H9 (cell line): ENCODE measurements around the gene SYNGAP1. TPM values are rescaled to one million over a fixed set of nuclear protein-coding genes. Genes with fewer than 3 reads are reported as not detected.

Experiments used
- DNase-seq: peaks from one replicate; pipeline ENCODE4 v3.0.0-alpha.2; 2017
- H2AFZ ChIP-seq: one replicate; pipeline ENCODE4 v1.6.1; 2013; ENCODE audit warnings: mild to moderate bottlenecking, low read length, control low read depth, moderate library complexity
- H2AK5ac ChIP-seq: 2 replicates; pipeline ENCODE4 v1.6.1; 2013; ENCODE audit warnings: low read length, control low read depth, mixed read lengths; ENCODE audit not compliant: insufficient read length
- H2BK120ac ChIP-seq: one replicate; pipeline ENCODE4 v1.6.1; 2013; ENCODE audit warnings: low read depth, mild to moderate bottlenecking, low read length, control low read depth, inconsistent platforms; ENCODE audit not compliant: poor library complexity, severe bottlenecking
- H2BK12ac ChIP-seq: 2 replicates; pipeline ENCODE4 v1.6.1; 2013; ENCODE audit warnings: low read length, control low read depth, mixed read lengths, low read depth; ENCODE audit not compliant: insufficient read length
- H2BK15ac ChIP-seq: 2 replicates; pipeline ENCODE4 v1.6.1; 2013; ENCODE audit warnings: low read depth, low read length, control low read depth
- H2BK20ac ChIP-seq: one replicate; pipeline ENCODE4 v1.6.1; 2013; ENCODE audit warnings: low read depth, mild to moderate bottlenecking, low read length, control low read depth, inconsistent platforms; ENCODE audit not compliant: poor library complexity, severe bottlenecking
- H2BK5ac ChIP-seq: 2 replicates; pipeline ENCODE4 v1.6.1; 2013; ENCODE audit warnings: low read length, control low read depth, mixed read lengths; ENCODE audit not compliant: insufficient read length
- H3K14ac ChIP-seq: 2 replicates; pipeline ENCODE4 v1.6.1; 2013; ENCODE audit warnings: low read length, control low read depth; ENCODE audit not compliant: insufficient read depth
- H3K18ac ChIP-seq: 2 replicates; pipeline ENCODE4 v1.6.1; 2013; ENCODE audit warnings: low read depth, mild to moderate bottlenecking, mixed read lengths, low read length, control low read depth; ENCODE audit not compliant: insufficient read length
- H3K23ac ChIP-seq: 2 replicates; pipeline ENCODE4 v1.6.1; 2013; ENCODE audit warnings: low read length, control low read depth, mixed read lengths, low read depth; ENCODE audit not compliant: insufficient read length
- H3K23me2 ChIP-seq: 2 replicates; pipeline ENCODE4 v1.6.1; 2013; ENCODE audit warnings: low read depth, mild to moderate bottlenecking, mixed read lengths, low read length, control low read depth; ENCODE audit not compliant: insufficient read length, poor library complexity, severe bottlenecking
- H3K27ac ChIP-seq: 2 replicates; pipeline ENCODE4 v1.5.1; 2013; ENCODE audit warnings: low read length, control low read depth, mixed read lengths, low read depth; ENCODE audit not compliant: insufficient read length
- H3K27me3 ChIP-seq: 2 replicates; pipeline ENCODE4 v1.6.1; 2013; ENCODE audit warnings: low read length, control low read depth, inconsistent platforms; ENCODE audit not compliant: insufficient read depth
- H3K4ac ChIP-seq: 2 replicates; pipeline ENCODE4 v1.6.1; 2013; ENCODE audit warnings: low read depth, mild to moderate bottlenecking, control low read depth, inconsistent platforms, low read length, moderate library complexity
- H3K4me1 ChIP-seq: 2 replicates; pipeline ENCODE4 v1.6.1; 2013; ENCODE audit warnings: low read length, control low read depth, inconsistent platforms; ENCODE audit not compliant: insufficient read depth
- H3K4me2 ChIP-seq: 2 replicates; pipeline ENCODE4 v1.6.1; 2013; ENCODE audit warnings: low read length, control low read depth, mixed read lengths; ENCODE audit not compliant: insufficient read length, insufficient read depth
- H3K56ac ChIP-seq: 2 replicates; pipeline ENCODE4 v1.6.1; 2013; ENCODE audit warnings: low read depth, mild to moderate bottlenecking, mixed read lengths, low read length, control low read depth; ENCODE audit not compliant: insufficient read length
- H3K79me1 ChIP-seq: 2 replicates; pipeline ENCODE4 v1.6.1; 2013; ENCODE audit warnings: low read depth, mild to moderate bottlenecking, moderate library complexity, low read length, control low read depth, inconsistent platforms; ENCODE audit not compliant: insufficient read depth, poor library complexity, severe bottlenecking
- H3K79me2 ChIP-seq: 2 replicates; pipeline ENCODE4 v1.6.1; 2013; ENCODE audit warnings: low read length, control low read depth, inconsistent platforms; ENCODE audit not compliant: insufficient read depth
- H3K9ac ChIP-seq: 2 replicates; pipeline ENCODE4 v1.6.1; 2013; ENCODE audit warnings: low read length, control low read depth, mixed read lengths; ENCODE audit not compliant: insufficient read length; ENCODE audit errors: extremely low read depth
- H3K9me3 ChIP-seq: one replicate; pipeline ENCODE4 v1.6.1; 2013; ENCODE audit warnings: low read depth, low read length, inconsistent platforms; ENCODE audit not compliant: control insufficient read depth
- H3T11ph ChIP-seq: one replicate; pipeline ENCODE4 v1.6.1; 2013; ENCODE audit warnings: mild to moderate bottlenecking, low read length, control low read depth, inconsistent platforms
- H4K20me1 ChIP-seq: one replicate; pipeline ENCODE4 v1.6.1; 2013; ENCODE audit not compliant: control insufficient read depth, insufficient read length, insufficient read depth
- H4K5ac ChIP-seq: 2 replicates; pipeline ENCODE4 v1.6.1; 2013; ENCODE audit warnings: low read depth, mild to moderate bottlenecking, mixed read lengths, low read length, control low read depth; ENCODE audit not compliant: insufficient read length
- H4K8ac ChIP-seq: replicated peaks from 2 replicates; pipeline ENCODE4 v1.6.1; 2013; ENCODE audit warnings: low read length, control low read depth, mixed read lengths, low read depth; ENCODE audit not compliant: insufficient read length
- H4K91ac ChIP-seq: 2 replicates; pipeline ENCODE4 v1.6.1; 2013; ENCODE audit warnings: low read depth, mild to moderate bottlenecking, moderate library complexity, mixed read lengths, low read length, control low read depth; ENCODE audit not compliant: insufficient read length
- H3K27ac Mint-ChIP-seq, 3 experiments: 2 replicates in 2 of 3; 3 replicates in 1 of 3; pipeline ENCODE4 v1.8.0; 2020 to 2021; ENCODE audit warnings: mixed read lengths in 3 of 3, mild to moderate bottlenecking in 1 of 3, moderate library complexity in 1 of 3
- H3K27me3 Mint-ChIP-seq: 2 replicates; pipeline ENCODE4 v1.8.0; 2021; ENCODE audit warnings: low read depth, mild to moderate bottlenecking, moderate library complexity, mixed read lengths
- H3K36me3 Mint-ChIP-seq, 3 experiments: 2 replicates in 2 of 3; 3 replicates in 1 of 3; pipeline ENCODE4 v1.8.0; 2020 to 2021; ENCODE audit warnings: low read depth in 3 of 3, mixed read lengths in 3 of 3; ENCODE audit not compliant: insufficient read depth in 1 of 3
- H3K4me1 Mint-ChIP-seq, 2 experiments: 2 replicates each; pipeline ENCODE4 v1.8.0; 2020; ENCODE audit warnings: mixed read lengths in 2 of 2
- H3K4me3 Mint-ChIP-seq, 2 experiments: 2 replicates in 1 of 2; 3 replicates in 1 of 2; pipeline ENCODE4 v1.8.0; 2020 to 2021; ENCODE audit warnings: mild to moderate bottlenecking in 2 of 2, mixed read lengths in 2 of 2, moderate library complexity in 1 of 2
- H3K9me3 Mint-ChIP-seq, 2 experiments: 2 replicates in 1 of 2; 3 replicates in 1 of 2; pipeline ENCODE4 v1.8.0; 2020; ENCODE audit warnings: mild to moderate bottlenecking in 2 of 2, mixed read lengths in 2 of 2, moderate library complexity in 1 of 2
- CTCF ChIP-seq: fragments of 200-600 bp; sonication (generic); conservative IDR thresholded peaks from 3 replicates; pipeline ENCODE4 v1.8.0; 2021; ENCODE audit warnings: antibody characterized with exemption, mild to moderate bottlenecking
- WGBS: extraction: QIAGEN DNeasy Blood & Tissue Kit; methylation state at CpG from one replicate; pipeline ENCODE4 v1.1.7; 2013; ENCODE audit warnings: missing lambda C conversion rate, low lambda C conversion rate, mixed read lengths; ENCODE audit not compliant: insufficient read length; ENCODE audit errors: extremely low coverage; 5-methylcytosine and 5-hydroxymethylcytosine counted together
- total RNA-seq: library from RNA; stranded (reverse); gene quantifications from 2 replicates; pipeline ENCODE4 v1.2.1, GENCODE V29; 2021

The SYNGAP1 gene
- total RNA-seq, 1 experiment from 2014 or later: 121 TPM

- H3K56ac ChIP-seq: no peak overlapping the region
- H2BK120ac ChIP-seq: no peak overlapping the region
- no peak overlapping the region for H3K4me2 ChIP-seq
- no peak overlapping the region for H3K27ac ChIP-seq
- Mint-ChIP-seq H3K4me1 (peaks cover 6 to 7% of the 10 kb centered on the region in 2 experiments; a peak in 2 of 4 replicates), H3K4me3 (no peak overlapping the region), H3K9me3 (peaks cover 19 to 22% of the 10 kb centered on the region in 2 experiments), H3K36me3 (no peaks in the 10 kb centered on the region; a peak in 2 of 7 replicates), H3K27ac (no peak overlapping the region), H3K27me3 (peaks cover 8% of the 10 kb centered on the region)
- H2BK20ac ChIP-seq: no peak overlapping the region
- H3K14ac ChIP-seq: no peak overlapping the region
- H3K23me2 ChIP-seq: no peaks in the 10 kb centered on the region
- no peaks in the 10 kb centered on the region for H3K9me3 ChIP-seq
- H4K91ac ChIP-seq: no peak overlapping the region
- no peak overlapping the region for H3K9ac ChIP-seq
- H3T11ph ChIP-seq: no peak overlapping the region
- no peak overlapping the region for H3K18ac ChIP-seq
- H4K8ac ChIP-seq: no peak overlapping the region
- H3K23ac ChIP-seq: no peak overlapping the region
- no CpG with 5 or more reads among the region's 23 CpGs for WGBS
- no peak for DNase-seq
- no peaks in the 10 kb centered on the region for H3K79me1 ChIP-seq
- H4K5ac ChIP-seq: no peak overlapping the region
- no peak overlapping the region for H2AK5ac ChIP-seq
- no peaks in the 10 kb centered on the region for H4K20me1 ChIP-seq
- no peak overlapping the region for H2BK12ac ChIP-seq
- no peak for TF ChIP-seq CTCF
- no peak overlapping the region for H2BK5ac ChIP-seq
- H3K4ac ChIP-seq: no peak overlapping the region
- H3K4me1 ChIP-seq: no peaks in the 10 kb centered on the region
- H2AFZ ChIP-seq: no peak overlapping the region
- H2BK15ac ChIP-seq: no peak overlapping the region
- no peaks in the 10 kb centered on the region for H3K27me3 ChIP-seq
- H3K79me2 ChIP-seq: no peaks in the 10 kb centered on the region
These were observed 82.6 kb downstream of the SYNGAP1 start for GRCh38 chr6:33502486-33502885.
